Prostate gland (tissue), 2 donors: ENCODE data around the gene EHBP1. TPM values are rescaled to one million over a fixed set of nuclear protein-coding genes. Genes with fewer than 3 reads are reported as not detected.

Experiments used
- DNase-seq: peaks from one replicate; pipeline ENCODE4 v3.0.0-alpha.2; 2019; ENCODE audit warnings: low spot score
- H3K27ac ChIP-seq, 2 donors: fragments of 200-600 bp; sonication (generic); 2 replicates each; pipeline ENCODE4 v1.5.1; 2017 to 2019
- H3K27me3 ChIP-seq: fragments of 200-600 bp; sonication (generic); replicated peaks from 2 replicates; pipeline ENCODE4 v1.5.1; 2019; ENCODE audit not compliant: insufficient read depth
- H3K36me3 ChIP-seq, 2 donors: fragments of 200-600 bp; sonication (generic); 1 replicate in 1 of 2; 2 replicates in 1 of 2; pipeline versions ENCODE4 v1.5.1 to v1.8.1; 2017 to 2019
- H3K4me1 ChIP-seq: fragments of 200-600 bp; sonication (generic); replicated peaks from 2 replicates; pipeline ENCODE4 v1.5.1; 2019
- H3K4me3 ChIP-seq, 2 donors: fragments of 200-600 bp; sonication (generic); 2 replicates each; pipeline ENCODE4 v1.5.1; 2017 to 2019
- H3K9me3 ChIP-seq: fragments of 200-600 bp; sonication (generic); 2 replicates; pipeline ENCODE4 v1.5.1; 2017
- POLR2A ChIP-seq: fragments of 450-650 bp; IDR thresholded peaks from one replicate; pipeline ENCODE4 v1.6.1; 2016; ENCODE audit warnings: antibody characterized with exemption, mild to moderate bottlenecking
- POLR2AphosphoS5 ChIP-seq: sonication (generic); formaldehyde crosslinking; IDR thresholded peaks from one replicate; pipeline ENCODE4 v1.6.1; 2017; ENCODE audit warnings: antibody characterized with exemption
- WGBS: methylation state at CpG from one replicate; pipeline ENCODE4 v1.1.5; 2018; 5-methylcytosine and 5-hydroxymethylcytosine counted together
- intact Hi-C: fragments of 100-400 bp; cut with DNase I; formaldehyde crosslinking; loops from one replicate; pipeline ENCODE4 v1.14.2; 2022
- total RNA-seq, 2 donors: library from RNA; depleted of rRNA; stranded (reverse); fragments of >200 nt; gene quantifications; one replicate each; pipeline ENCODE4 v1.1.0, GENCODE V29; 2016
- TF ChIP-seq, protein P1 (sequence below), 4 experiments: fragments of 200-600 bp in 2 of 4; fragments of 450-650 bp in 2 of 4; sonication (generic) in 2 of 4; IDR thresholded peaks; 1 replicate in 3 of 4; 2 replicates in 1 of 4; pipeline ENCODE4 v1.5.1; 2016 to 2019; ENCODE audit warnings: antibody characterized with exemption in 4 of 4, mild to moderate bottlenecking in 2 of 4, moderate library complexity in 2 of 4

Gene EHBP1
- total RNA-seq, 2 donors from 2014 or later, result 26.5 to 30.3 TPM

DNA sequence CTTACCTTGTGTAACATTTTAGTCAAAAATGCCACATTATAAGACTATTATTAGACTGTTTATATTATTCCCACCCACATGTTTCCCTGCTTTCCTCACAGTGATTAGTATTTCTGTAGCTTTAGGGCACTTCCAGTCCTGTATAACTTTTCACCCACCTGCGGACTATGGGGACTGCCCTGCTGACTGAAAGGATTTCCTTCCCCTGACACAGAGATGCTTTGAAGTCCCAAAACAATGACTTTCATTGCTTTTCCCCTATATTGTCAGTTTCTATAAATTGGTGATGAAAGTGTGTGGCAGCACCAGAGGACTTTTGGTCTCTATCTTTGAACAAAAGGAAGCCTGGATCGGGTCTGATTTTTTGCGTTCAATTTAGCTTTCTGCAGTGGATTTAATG is 286.1 kb downstream of the EHBP1 start:
- Histone ChIP-seq H3K27me3 (no peaks in the 10 kb centered on the region), H3K36me3 (no peaks in the 10 kb centered on the region), H3K9me3 (no peaks in the 10 kb centered on the region), H3K27ac (no peak overlapping the region), H3K4me1 (no peaks in the 10 kb centered on the region), H3K4me3 (no peak overlapping the region)
- TF ChIP-seq POLR2A, result no peak
- TF ChIP-seq, protein P1, sequence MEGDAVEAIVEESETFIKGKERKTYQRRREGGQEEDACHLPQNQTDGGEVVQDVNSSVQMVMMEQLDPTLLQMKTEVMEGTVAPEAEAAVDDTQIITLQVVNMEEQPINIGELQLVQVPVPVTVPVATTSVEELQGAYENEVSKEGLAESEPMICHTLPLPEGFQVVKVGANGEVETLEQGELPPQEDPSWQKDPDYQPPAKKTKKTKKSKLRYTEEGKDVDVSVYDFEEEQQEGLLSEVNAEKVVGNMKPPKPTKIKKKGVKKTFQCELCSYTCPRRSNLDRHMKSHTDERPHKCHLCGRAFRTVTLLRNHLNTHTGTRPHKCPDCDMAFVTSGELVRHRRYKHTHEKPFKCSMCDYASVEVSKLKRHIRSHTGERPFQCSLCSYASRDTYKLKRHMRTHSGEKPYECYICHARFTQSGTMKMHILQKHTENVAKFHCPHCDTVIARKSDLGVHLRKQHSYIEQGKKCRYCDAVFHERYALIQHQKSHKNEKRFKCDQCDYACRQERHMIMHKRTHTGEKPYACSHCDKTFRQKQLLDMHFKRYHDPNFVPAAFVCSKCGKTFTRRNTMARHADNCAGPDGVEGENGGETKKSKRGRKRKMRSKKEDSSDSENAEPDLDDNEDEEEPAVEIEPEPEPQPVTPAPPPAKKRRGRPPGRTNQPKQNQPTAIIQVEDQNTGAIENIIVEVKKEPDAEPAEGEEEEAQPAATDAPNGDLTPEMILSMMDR (IDR thresholded peaks at IDR 0.05), result no peak
- TF ChIP-seq POLR2AphosphoS5, result no peak
- WGBS, result 85% methylated on average over 3 of the region's 3 CpGs
- DNase-seq, result no peak
- intact Hi-C loops, result no loop called here

DNA sequence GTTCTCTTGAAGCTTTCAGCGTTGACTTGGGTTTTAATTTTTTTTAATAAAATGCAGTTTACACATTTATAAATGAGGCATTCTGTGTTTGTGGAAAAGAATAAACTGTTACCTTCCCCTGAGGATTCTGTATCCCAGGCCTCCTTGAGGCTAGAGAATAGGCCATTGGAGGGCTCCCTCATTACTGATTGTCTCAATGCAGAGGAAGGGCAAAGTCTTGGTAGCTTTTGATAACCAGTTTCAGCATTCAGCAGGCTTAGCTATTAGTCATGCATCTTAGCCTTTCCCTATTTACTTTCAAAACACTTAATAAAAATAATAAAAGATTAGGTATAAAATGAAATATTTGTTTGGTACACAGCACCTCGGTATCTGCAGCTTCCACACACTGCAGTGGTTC is 287.0 kb downstream of the EHBP1 start:
- no peak for DNase-seq
- H3K27me3 ChIP-seq, result no peaks in the 10 kb centered on the region
- H3K36me3 ChIP-seq, result no peaks in the 10 kb centered on the region
- H3K4me1 ChIP-seq, result no peaks in the 10 kb centered on the region
- no peaks in the 10 kb centered on the region for H3K9me3 ChIP-seq
- intact Hi-C loops, result no loop called here
- H3K4me3 ChIP-seq, result no peak overlapping the region
- no peak for TF ChIP-seq POLR2A
- TF ChIP-seq, protein P1 (IDR thresholded peaks at IDR 0.05), result no peak
- no peak for TF ChIP-seq POLR2AphosphoS5
- no peak overlapping the region for H3K27ac ChIP-seq
- 89% methylated on average over 2 of the region's 2 CpGs for WGBS

DNA sequence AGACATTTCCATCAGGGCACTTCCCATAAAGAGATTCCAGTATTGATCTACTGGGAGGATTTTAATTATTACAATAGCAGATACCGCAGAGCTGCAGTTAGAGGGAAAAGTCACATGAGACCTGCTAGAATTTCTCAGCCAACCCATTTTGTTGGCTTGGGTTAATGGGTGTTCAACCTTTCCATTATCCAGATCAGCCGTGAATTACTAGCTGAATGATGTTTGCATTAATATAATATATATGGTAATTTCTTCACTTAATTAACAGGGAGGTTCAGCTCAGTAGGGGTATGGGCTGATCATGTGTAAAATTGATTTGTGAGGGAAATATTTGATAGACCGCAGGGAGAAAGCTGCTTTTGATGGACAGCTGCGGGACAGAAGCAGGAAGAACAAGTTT is 288.7 kb downstream of the EHBP1 start:
- Histone ChIP-seq H3K4me1 (no peaks in the 10 kb centered on the region), H3K9me3 (no peaks in the 10 kb centered on the region), H3K36me3 (no peaks in the 10 kb centered on the region), H3K27ac (no peak overlapping the region), H3K27me3 (no peaks in the 10 kb centered on the region), H3K4me3 (no peak overlapping the region)
- DNase-seq, result no peak
- intact Hi-C loops, result no loop called here
- WGBS, result 88% methylated on average over 4 of the region's 4 CpGs
- TF ChIP-seq, protein P1 (IDR thresholded peaks at IDR 0.05), result no peak
- TF ChIP-seq POLR2AphosphoS5, result no peak
- no peak for TF ChIP-seq POLR2A

DNA sequence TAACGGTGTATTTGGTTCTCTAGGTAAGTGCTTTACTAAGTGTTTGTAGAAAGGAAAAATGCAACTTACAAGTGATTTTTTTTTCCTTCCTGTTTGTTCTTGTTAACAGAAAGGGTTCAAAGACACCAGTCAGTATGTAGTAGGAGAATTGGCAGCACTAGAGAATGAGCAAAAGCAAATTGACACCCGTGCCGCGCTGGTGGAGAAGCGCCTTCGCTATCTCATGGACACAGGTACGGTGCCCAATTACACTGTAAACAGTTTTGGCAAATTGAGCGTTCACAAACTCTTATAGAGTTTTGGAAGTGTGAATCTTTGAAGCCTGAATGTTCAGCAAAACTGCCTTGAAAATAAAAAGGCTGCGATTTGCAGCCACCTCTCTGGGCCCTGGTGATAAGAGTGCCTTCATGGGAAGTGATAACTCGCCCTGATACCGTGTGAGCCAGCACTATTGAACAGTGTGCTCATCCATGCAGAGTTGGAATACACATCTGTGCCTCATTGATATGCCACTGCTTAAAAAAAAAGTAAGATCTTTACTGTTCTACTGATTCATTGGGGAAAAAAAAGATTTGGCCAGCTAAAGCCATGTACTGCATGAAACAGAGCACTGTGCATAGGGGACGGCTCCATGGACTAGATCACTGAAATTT is 291.1 kb downstream of the EHBP1 start:
- Histone ChIP-seq H3K4me3 (no peak overlapping the region), H3K27ac (no peak overlapping the region), H3K9me3 (no peaks in the 10 kb centered on the region), H3K36me3 (no peaks in the 10 kb centered on the region), H3K4me1 (no peaks in the 10 kb centered on the region), H3K27me3 (no peaks in the 10 kb centered on the region)
- WGBS, result 92% methylated on average over 12 of the region's 12 CpGs
- no peak for DNase-seq
- intact Hi-C loops, result no loop called here
- TF ChIP-seq POLR2AphosphoS5 (no peak), POLR2A (no peak)
- TF ChIP-seq, protein P1 (IDR thresholded peaks at IDR 0.05), result no peak

DNA sequence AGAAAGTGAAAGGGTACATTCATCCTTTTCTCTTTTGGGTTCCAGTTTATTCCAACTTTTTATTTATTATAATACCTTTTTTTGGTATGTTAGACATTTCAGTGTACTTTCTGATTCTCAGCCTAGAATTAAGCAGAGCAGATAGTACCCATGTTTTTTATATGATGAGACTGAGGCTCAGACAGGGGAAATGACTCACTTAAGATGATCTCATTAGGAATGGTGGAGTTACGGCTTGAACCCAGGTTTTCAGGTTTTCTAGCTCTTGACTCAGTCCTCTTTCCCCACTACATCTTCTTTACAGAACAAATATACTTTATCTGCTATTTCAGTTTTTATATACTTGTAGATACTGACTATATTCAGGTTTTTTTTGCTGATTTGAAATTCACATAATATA is 293.4 kb downstream of the EHBP1 start:
- 90% methylated on average over 1 of the region's 1 CpG for WGBS
- intact Hi-C loops, result no loop called here
- TF ChIP-seq POLR2AphosphoS5, result no peak
- Histone ChIP-seq H3K4me1 (no peaks in the 10 kb centered on the region), H3K9me3 (no peaks in the 10 kb centered on the region), H3K27me3 (no peaks in the 10 kb centered on the region), H3K4me3 (no peak overlapping the region), H3K27ac (no peak overlapping the region), H3K36me3 (no peaks in the 10 kb centered on the region)
- DNase-seq, result no peak
